Renal cortical epithelial cell (primary cell): ENCODE data around the gene TMEM184B. TPM values are rescaled to one million over a fixed set of nuclear protein-coding genes. Genes with fewer than 3 reads are reported as not detected.

Experiments
- DNase-seq: peaks from one replicate; pipeline ENCODE4 v3.0.0-alpha.2; 2011; ENCODE audit warnings: low read depth
- total RNA-seq: library from RNA; depleted of rRNA; stranded (reverse); fragments of >200 nt; gene quantifications from 2 replicates; pipeline ENCODE4 v1.2.3, GENCODE V29; 2014

Gene TMEM184B
- total RNA-seq = 16.5 and 67.5 TPM in 2 replicates

DNA sequence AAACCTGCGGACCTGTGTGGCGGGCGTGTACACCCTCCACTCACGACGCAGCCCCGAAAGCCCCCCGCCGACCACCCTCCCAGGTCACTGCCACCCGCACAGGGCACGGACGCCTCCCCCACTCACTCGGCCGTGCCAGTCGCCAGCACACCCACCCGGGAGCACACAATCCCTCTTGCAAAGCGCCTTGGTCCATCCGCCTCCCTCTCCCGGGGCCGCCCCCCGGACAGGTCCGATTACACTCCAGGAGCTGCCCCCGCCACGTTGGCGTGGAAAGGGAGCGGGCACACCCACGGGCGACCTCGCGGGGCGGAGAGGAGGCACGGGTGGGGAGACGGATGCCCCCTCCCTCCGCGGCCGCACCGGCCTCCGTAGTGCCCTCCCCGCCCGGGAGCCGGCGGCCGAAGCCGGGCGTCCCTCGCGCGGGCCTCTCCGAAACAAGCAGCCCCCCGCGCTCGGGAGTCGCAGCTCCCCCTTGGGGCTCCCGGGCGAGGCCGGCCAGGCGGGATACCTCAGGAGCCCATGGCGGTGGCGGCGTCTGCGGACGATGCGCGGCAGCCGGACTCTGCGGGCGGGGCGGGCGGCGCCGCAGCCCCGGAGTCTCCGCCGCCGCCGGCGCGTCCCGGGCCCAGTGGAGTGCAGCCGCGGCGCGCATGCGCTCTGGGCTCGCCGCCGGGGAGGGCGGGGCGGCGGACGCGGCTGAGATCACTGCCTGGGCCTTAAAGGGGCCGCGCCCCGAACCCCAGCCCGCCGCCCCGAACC lies at the start of gene TMEM184B:
TMEM184B (minus strand) TSS at position 638 of the 762 bp plus-strand sequence. CDS start 25,049 bp downstream, outside the sequence.
- DNase-seq = no peak

GRCh38 chr22:38320605-38321402 lies 48.0 kb upstream of the TMEM184B start:
- no peak for DNase-seq

DNA sequence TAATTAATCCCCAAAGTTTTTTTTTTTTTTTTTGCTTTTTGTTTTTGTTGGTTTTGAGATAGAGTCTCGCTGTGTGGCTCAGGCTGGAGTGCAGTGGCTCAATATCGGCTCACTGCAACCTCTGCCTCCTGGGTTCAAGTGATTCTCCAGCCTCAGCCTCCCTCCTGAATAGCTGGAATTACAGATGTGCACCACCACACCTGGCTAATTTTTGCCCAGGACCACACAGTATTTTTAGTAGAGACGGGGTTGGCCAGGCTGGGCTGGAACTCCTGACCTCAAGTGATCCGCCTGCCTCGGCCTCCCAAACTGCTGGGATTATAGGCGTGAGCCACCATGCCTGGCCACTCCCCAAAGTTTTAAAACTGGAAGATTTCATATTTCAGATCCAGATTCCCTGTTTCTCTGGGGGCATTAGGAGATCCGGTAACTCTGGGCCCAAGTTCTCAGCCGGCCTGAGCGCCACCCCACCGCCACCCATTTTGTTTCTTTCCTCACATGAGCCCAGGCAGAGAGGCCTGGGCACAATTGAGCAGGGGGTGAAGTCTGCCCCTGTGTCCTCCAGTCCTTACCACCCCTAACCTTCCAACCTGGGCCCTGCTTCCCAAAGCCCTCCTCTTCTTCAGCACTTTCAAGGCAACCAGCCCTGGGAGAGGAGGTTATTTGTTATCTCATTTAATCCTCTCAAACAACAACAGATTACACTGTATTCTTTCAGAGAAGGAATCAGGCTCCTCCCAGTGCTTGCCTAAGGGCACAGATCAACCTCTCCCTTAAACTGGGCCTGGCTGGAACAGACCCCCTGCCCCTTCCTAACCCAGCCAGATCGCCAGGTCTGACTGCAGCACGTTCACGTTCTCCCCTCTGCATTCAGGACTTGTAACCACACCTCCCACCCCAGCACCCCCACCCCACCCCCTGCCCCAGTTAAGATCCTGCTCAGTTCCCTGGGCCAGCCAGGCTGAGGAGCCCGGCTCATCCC lies 46.3 kb upstream of the TMEM184B start:
- DNase-seq = no peak

DNA sequence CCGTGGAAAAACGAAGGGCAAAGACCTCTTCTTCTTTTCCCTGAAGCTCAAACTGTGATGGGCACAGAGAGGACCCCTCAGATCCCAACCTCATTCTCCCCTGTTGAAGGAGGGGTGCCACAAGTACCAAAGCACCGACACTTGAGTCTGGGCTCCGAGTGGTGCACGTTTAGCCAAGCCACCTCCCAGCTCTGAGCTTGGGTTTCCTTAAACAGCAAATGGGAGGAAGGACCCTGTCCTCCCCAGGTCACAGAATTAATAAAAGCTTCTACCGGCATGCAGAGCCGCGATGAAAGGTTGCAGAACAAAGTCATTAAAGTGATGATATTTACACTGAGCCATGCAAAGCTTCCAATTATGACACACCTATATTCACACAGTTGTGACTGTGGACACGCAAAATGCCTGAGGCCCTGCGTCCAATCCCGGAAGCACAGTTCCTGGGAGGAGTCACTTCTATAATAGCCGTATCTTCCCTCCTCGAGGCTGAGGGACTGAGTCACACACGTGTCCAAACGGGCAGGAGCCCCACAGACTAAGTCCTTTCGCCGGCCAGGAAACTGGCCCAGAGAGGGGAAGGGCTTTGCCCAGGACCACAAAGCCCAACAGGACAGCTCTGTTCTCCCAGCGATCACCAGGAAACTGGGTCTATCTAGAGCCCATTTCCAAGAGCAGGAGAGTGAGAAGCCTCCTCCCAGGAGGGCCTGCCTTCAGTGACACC lies 45.3 kb upstream of the TMEM184B start:
- DNase-seq = peak; percentile 86

GRCh38 chr22:38317122-38317994 lies 44.5 kb upstream of the TMEM184B start, which contains the start of gene CSNK1E:
TSS of gene CSNK1E (minus strand) at chr22:38317433. CDS start at chr22:38314157, 3,276 bp downstream.
- no peak for DNase-seq

GRCh38 chr22:38316364-38317121 lies 43.7 kb upstream of the TMEM184B start:
- no peak for DNase-seq

- no peak for DNase-seq
Observed at GRCh38 chr22:38315823-38316363, 43.1 kb upstream of the TMEM184B start.

GRCh38 chr22:38314933-38315822 lies 42.4 kb upstream of the TMEM184B start:
- no peak for DNase-seq

DNA sequence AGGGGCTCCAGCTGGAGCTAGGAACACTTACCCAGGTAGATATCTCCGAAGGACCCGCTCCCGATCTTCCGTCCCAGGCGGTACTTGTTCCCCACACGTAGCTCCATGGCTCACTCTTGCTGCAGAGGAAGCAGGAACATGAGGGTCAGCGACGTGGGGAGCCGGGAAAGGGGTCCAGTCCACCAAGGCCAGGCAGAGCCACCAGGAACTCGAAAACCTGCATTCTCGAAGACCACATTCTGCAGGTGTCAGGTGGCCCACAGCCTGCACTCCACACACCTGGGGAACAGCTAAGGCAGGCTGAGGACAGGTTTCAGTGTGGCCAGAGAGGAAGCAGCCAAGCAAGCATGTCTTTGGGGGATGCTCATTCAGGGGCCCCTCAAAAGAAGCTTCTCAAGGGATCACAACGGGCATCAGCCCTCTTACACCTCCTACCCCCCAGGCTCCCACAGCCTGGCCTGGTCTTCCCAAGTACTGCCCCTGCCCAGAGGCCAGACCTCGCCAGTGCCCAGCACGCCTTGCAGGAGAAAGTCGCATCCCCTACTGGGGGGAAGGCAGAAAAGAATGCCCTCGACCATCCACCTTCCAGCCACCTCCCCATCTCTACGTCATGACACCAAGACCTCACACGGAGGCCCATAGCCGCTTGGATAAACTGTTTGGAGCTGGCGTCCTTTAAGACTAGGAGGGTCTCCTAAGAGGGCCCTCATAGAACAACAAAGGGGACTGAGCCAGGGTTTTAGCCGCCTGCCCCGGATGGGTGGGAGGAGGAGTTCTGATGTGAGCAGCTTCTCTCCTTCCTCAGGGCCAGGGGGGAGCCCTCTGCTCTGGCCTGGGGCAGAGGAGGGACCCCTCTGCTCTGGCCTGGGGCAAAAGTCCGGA lies 41.5 kb upstream of the TMEM184B start:
- no peak for DNase-seq

GRCh38 chr22:38313384-38313955 lies 40.7 kb upstream of the TMEM184B start:
- DNase-seq = peak; percentile 77

DNA sequence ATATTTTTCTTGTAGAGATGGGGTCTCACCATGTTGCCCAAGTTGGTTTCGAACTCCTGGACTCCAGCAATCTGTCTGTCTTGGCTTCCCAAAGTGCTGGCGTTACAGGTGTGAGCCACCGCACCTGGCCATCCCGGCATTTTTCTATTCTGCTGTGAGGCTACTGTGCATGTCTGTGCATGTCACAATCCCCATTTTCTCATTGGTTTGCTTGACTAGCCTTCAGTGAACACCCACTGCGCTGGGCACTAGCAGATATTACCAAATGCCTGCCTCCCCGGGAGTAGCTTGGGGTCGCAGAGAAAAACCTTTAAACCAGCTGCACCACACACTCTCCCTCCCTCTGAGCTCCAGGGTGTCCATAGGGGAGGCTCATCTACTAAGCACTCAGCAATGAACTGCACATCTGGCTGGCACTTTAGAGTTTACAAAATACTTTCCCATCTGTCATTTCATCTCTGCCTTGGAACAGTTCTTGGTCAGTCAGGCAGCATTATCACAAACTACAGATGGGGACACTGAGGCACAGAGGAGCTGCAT lies 39.5 kb upstream of the TMEM184B start:
- no peak for DNase-seq

DNA sequence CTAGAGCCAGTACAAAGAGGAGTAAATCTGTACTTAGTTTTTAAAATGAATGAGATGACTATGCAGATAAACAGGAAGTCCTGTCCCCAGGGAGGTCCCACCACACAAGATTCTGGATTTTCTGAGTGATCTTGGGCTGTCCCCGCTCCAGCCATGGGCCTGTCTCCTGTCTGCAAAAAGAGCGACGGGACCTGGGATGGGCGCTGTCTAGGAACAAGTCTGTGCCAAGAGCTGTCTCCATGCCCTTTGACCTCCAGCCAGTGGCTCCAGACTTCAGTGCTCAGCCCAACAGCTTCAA lies 38.5 kb upstream of the TMEM184B start:
- no peak for DNase-seq

GRCh38 chr22:38310518-38311322 lies 37.9 kb upstream of the TMEM184B start:
- no peak for DNase-seq

- no peak for DNase-seq
Observed at GRCh38 chr22:38309614-38310517, 37.1 kb upstream of the TMEM184B start.
